IPS-NIHi7 (cell line): ENCODE results near the gene KCNRG.
"Not testable (repeated sequence)": the region's sequence is repeated elsewhere in the genome, so short reads cannot be mapped to it uniquely, and the experiment has no call there.

ENCODE experiments used
- DNase-seq: peaks from one replicate; pipeline ENCODE4 v3.0.0; 2012; ENCODE audit warnings: mixed read lengths; ENCODE audit errors: extremely low spot score

Gene KCNRG

DNA sequence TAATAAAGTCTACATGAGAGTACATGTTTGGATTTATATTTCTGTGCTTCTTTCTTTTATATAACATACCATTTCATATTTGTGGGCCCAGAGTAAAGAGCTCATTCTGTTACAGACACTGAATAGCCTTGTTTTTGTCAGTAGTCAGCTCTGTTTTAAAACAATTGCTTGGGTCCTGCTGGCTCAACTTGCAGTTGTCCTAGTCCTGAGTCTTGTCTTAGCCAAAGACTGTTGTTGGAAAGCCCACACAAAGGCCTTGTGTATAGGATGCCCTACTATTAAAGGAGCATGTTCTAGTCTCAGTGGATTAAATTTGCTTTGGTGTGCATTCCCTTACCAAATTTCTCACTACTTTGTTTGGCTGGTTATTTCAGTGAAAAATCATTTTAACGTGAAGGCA is 3.8 kb upstream of the KCNRG start:
- no peak for DNase-seq

DNA sequence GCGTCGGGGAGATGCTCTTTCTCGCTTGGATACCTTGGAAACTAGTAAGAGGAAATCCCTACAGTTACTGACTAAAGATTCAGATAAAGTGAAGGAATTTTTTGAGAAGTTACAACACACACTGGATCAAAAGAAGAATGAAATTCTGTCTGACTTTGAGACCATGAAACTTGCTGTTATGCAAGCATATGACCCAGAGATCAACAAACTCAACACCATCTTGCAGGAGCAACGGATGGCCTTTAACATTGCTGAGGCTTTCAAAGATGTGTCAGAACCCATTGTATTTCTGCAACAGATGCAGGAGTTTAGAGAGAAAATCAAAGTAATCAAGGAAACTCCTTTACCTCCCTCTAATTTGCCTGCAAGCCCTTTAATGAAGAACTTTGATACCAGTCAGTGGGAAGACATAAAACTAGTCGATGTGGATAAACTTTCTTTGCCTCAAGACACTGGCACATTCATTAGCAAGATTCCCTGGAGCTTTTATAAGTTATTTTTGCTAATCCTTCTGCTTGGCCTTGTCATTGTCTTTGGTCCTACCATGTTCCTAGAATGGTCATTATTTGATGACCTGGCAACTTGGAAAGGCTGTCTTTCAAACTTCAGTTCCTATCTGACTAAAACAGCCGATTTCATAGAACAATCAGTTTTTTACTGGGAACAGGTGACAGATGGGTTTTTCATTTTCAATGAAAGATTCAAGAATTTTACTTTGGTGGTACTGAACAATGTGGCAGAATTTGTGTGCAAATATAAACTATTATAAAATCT is 2.7 kb upstream of the KCNRG start:
- no peak for DNase-seq

DNA sequence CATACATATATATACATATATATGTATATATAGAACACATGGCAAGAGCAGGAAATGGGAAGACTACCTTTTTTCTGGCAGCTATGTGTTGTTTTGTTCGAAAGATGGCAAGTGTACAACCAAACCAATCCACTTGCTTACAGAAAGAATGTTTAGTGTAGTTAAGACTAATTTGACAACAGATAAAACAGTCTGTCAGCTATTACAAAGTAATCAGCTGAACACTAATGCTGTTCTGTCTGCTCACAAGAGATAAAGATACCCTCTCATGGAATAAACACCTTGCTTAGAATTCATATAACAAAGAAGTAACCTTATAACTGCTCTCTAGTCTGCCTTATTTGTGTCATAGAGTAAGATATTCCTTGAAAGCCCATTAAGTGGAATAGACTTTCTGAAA is 858 bp upstream of the KCNRG start:
- DNase-seq = no peak

DNA sequence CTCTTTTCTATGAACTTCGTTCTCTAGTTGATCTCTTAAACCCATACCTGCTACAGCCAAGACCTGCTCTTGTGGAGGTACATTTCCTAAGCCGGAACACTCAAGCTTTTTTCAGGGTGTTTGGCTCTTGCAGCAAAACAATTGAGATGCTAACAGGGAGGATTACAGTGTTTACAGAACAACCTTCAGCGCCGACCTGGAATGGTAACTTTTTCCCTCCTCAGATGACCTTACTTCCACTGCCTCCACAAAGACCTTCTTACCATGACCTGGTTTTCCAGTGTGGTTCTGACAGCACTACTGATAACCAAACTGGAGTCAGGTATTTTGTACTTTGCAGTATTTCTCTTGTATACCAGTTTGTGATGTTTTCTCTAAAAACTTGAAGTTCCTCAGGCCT is 506 bp downstream of the KCNRG start:
- DNase-seq = peak; percentile 11

DNA sequence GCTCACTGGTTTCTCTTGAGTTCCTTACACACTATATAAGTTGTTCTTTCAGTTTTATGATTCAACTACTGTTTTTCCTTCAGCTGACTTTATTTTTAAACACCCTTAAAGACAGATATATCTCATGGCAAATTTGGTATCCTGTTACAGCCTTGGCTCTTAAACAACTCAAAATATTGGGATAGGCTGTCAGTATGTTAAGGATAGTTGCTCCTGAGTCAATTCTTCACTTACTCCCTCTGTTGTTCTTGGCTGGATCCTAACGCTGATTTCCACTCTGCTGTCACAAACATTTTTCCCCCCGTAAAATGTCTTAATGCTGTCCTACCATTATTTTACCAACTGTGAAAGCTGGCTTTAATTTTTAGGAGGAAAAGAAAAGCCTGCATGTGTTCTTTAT is 1.2 kb downstream of the KCNRG start:
- DNase-seq = no peak

DNA sequence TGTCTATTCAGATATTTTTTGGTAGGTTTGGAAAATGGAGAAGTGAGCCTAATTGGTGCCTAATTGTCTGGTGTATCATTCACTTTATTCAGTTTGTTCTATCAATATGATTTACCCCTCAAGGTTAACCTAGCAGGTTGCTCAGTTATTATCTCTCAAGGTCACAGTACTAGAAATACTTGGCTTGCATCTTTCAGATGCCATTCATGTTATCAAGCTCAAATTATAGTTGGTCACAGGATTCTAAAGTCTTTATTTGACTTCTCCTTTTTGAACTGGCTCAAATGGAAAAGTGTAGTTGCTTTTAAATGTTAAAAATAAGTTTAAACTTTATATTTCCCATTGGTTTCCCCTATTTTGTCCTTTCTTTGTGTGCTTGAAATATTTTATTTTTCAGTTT is 2.6 kb downstream of the KCNRG start:
- DNase-seq = no peak

DNA sequence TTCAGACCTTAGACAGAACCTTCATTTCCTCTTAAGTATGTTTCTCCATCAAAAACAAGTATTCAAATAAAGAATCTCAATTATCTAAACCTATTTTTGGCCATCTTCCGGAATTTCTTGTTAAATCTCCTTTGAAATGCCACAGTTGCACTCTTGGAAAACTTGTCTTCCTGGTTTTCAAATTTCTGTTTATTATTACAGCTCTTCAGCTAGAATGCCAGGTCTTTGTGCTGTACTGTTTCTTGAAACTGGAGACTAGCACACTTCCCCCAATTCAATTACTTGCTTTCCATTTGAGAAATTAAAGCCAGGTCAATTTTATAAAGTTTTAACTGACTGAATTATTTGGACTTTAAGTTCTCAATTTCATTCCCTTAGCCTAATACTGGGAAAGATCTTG is 10.2 kb downstream of the KCNRG start:
- DNase-seq = no peak

DNA sequence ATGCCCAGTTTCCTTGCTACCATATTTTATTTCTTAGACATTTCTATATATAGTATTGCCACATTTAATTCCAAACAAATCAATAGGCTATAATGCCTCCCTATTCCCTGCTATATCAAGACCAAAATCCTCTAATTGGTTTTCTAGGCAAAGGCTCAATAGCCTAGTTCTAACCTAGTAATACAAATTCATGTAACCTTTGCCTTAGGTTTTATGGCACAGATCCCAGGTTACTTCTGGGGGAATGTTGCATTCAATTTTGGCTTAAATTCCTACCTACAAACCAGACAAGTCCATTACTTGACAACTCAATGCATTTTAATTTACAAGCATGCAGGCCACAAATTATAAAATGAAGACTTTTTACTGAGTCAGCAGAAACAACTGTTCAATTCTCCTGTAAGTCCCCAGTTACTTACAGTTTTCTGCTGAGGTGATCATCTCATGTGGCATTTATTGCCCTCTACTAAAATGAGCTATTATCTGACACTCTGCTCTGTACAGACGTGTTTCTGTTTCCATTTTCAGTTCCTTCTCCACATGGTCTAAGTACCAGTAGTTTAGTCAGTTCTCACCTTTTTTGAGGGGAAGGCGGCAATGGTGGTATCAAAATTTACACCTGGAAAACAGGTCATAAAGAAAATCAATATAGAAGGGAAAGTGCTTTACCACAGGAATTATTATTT is 11.7 kb downstream of the KCNRG start:
- no peak for DNase-seq

DNA sequence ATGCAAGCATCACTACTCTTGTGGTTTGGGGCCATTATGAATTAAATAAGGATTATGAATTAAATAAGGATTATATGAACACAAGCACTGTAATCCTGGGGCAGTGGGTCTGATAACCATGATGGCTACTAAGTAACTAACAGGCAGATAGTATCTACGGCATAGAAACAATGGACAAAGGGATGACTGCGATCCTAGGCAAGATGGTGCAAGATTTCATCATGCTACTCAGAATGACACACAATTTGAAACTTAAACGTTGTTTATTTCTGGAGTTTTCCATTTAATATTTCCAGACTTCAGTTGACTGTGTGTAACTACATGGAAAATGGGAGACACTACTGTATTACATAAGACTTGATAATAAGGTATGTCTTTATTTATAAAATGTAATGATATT is 15.1 kb downstream of the KCNRG start:
- DNase-seq = no peak

DNA sequence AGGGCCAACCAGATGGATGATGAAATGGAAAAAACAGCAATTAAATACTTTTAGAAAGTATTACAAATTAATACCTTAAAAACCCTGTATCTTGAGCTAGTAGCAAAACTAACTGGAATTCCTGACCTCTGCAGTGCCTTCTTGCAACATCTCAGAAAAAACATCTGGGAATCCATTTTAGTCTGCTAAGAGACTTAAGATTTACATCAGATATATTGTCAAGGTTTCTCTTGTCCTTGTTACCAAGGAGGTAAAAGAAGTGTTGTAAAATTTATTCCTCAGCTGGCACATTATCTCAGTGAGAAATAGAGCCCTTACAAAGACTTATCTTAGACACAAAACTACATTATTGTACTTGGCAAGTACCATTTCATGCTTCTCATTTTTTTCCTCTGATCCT is 18.5 kb downstream of the KCNRG start:
- DNase-seq = no peak

DNA sequence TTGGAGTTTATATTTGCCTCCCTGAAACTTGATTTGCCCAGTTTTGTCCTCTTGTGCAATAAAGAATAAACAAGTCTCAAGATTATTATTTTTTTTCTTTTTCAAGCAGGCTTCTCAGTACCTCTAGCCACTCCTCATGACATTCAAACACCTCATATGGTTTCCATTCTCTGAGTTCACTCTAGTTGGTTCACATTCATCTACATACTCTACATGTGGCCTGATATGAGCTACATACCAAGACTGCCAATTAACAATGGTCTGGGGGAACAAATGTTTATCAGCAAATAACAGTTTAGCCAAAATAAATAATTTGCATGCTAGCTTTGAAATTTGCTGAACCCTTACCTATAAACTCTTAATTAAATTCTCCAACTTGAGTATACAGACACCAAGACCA is 22.5 kb downstream of the KCNRG start:
- peak; percentile 10 for DNase-seq

DNA sequence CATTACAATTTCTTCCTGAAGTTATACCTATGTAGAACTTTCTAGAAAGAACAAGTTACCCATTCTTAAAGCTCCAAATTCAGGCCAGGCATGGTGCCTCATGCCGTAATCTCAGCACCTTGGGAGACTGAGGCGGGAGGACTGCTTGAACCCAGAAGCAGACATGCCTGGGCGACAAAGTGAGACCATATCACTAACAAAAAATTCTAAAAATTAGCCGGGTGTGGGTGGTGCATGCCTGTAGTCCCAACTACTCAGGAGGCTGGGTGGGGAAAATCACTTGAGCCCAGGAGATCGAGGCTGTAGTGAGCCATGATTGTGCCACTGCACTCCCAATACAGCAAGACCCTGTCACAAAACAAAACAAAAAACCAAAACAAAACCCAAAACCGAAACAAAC is 23.0 kb downstream of the KCNRG start:
- no peak for DNase-seq

DNA sequence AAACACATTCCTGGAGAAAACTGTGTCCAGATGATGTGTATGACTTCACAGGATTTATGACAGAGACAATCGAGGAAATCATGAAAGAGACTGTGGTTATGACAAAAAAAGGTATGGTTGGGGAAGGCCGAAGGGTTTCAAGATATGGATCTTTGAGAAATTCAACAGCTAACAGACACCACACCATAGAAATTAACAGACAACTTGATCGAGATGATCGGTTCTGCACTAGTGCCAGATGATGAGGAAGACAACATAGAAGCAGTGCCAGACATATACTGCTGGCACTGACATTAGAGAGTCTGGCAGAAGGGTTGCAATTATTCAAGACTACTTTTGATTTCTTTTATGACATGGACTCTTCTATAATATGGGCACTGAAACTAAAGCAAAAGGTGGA is 37.2 kb downstream of the KCNRG start:
- no peak for DNase-seq

DNA sequence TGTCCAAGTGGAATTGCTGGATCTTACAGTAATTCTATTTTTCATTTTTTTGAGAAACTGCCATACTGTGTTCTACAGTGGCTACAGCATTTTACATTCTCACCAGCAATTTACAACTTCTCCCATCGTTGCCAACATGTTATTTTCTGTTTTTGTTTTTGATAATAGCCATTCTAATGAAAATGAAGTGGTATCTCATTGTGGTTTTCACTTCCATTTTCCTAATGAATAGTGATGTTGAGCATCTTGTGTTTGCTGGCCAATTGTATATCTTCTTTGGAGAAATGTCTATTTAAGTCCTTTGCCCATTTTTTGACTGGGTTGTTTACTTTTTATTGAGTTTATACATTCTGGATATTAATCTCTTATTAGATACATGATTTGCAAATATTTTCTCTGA is 38.6 kb downstream of the KCNRG start:
- DNase-seq = no peak

DNA sequence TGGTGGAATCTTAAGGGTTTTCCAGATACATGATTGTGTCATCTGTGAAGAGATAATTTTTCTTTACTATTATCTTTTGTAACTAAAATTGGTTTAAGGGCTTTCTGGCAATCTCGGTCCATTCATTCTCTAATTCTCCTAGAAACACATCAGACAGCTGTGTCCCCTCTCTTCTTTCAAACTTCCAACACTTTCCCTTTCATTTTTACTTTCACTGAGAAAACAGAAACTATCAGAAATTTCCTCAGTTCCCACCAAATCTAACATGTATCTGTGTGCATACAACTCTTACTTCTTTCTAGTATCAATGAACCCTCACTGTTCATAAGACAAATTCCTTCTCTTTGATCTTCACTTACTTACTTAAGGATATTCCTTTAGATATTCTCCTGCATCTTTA is 40.2 kb downstream of the KCNRG start:
- no peak for DNase-seq

DNA sequence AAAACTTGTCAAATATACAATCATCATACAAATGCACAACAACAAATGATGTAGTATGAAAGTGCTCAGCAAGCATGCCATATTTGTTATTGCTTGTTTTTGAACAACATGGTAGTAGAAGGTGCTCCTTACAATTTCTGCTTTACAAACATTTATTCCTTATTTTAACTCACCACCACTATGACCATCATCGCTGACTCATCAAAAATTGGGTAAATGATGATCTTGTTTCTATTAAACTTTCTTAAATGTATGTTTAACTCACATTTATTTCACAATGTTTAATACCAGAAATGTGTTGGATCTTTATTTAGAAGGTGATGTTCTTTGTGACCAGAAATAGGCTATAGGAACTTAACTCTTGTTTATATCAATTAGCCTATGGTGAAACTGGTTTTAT is 45.5 kb downstream of the KCNRG start:
- no peak for DNase-seq

DNA sequence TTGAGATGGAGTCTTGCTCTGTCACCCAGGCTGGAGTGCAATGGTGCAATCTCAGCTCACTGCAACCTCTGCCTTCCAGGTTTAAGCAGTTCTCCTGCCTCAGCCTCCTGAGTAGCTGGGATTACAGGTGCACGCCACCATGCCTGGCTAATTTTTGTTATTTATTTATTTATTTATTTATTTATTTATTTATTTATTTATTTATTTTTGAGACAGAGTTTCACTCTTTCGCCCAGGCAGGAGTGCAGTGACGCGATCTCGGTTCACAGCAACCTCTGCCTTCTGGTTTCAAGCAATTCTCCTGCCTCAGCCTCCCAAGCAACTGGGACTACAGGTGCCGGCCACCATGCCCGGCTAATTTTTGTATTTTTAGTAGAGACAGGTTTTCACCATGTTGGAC is 47.1 kb downstream of the KCNRG start:
- DNase-seq = not testable (repeated sequence)

DNA sequence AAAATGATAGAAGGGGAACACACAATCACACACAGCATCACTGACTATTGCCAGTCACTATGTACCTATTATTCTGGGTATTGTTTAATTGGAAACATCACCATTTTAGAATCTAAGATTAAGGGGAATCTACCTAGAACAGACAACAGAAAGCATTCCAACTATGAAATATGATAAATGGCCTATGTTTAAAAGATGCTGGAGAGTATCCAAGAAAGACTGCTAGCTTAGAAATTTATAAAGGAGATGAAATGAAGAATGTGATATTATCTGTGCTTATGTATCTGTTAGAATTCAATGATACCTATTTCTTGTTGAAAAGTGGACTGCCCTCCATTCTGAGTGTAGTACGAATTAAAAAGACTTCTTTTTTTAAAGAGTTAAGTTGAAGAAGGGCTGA is 50.5 kb downstream of the KCNRG start:
- DNase-seq = no peak

DNA sequence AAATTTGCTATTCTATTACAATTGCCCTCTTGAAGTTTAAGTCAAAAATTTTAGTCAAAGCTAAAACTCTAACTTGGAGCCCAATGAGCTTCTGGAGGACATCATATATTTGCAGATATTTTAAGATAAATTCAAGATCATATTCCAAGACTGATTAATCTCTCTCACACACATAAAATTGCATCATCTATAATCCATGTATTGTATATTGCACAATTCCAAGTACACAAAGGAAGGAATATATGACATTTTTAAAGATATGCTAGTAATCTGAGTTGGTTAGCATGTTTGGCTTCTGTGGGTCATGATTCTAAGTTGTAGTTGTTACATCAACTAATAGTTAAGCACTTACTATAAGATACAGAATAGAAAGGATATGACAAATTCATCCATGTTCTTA is 53.3 kb downstream of the KCNRG start:
- no peak for DNase-seq

DNA sequence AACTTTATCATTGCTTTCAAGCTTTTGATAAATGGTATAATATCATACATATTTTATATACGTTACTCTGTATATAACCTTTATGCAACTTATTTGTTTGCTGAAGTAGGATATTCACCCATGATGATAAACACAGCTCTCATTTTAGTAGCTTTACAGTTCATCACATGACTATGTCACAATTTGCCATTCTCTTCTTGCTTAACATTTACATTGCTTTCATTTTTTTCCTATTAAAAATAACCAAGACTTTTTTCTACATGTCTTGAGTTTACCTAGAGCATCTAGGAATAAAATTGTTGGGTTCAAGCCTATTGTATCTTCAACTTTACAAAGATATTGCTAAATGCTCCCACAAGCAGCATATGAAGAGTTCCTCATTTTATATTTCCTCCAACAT is 54.0 kb downstream of the KCNRG start:
- no peak for DNase-seq

DNA sequence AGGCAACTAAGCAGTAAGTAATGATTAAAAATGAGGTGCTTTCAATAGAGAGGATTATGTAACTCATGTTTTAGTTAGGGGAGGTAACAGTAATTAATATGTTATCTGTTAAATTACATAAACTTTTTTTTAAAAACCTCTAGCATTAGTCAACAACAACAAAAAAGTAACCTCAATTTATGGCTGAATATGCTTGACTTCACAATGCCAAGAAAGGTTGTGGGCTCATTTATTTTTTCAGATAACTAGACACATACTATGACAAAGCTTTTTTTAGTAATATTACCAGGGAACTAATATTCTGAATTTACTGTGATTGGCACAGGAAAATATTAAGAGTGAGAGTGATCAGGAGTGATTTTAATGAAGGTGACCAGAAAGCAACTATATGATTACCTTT is 54.9 kb downstream of the KCNRG start:
- no peak for DNase-seq
